Limb (tissue), 2 donors: ENCODE results near the gene CNTNAP2.

Source experiments
- DNase-seq, 2 donors: peaks; one replicate each; pipeline ENCODE4 v3.0.0-alpha.2; 2016; ENCODE audit errors: extremely low spot score in 2 of 2

CNTNAP2 gene

GRCh38 chr7:147903536-147904218 lies 1787.1 kb downstream of the CNTNAP2 start:
- DNase-seq, result no peak

- no peak for DNase-seq
These were observed 1787.6 kb downstream of the CNTNAP2 start for GRCh38 chr7:147904219-147904576.

GRCh38 chr7:147909431-147910148 lies 1793.0 kb downstream of the CNTNAP2 start:
- no peak for DNase-seq

- DNase-seq, result peak in 1 of 2 donors; percentile 91
These were observed 1794.6 kb downstream of the CNTNAP2 start for GRCh38 chr7:147911201-147911601.

- peak; percentile 19 to 34 for DNase-seq
These were observed 1795.7 kb downstream of the CNTNAP2 start for GRCh38 chr7:147912291-147912690.

- peak in 1 of 2 donors; percentile 27 for DNase-seq
These were observed 1796.5 kb downstream of the CNTNAP2 start for GRCh38 chr7:147912946-147913638.

- no peak for DNase-seq
These were observed 1799.2 kb downstream of the CNTNAP2 start for GRCh38 chr7:147915781-147916180.

GRCh38 chr7:147916573-147916972 lies 1800.0 kb downstream of the CNTNAP2 start:
- DNase-seq, result no peak

- DNase-seq, result no peak
These were observed 1807.2 kb downstream of the CNTNAP2 start for GRCh38 chr7:147923841-147924240.

GRCh38 chr7:147937428-147937827 lies 1820.8 kb downstream of the CNTNAP2 start:
- DNase-seq, result no peak

GRCh38 chr7:147941381-147941780 lies 1824.8 kb downstream of the CNTNAP2 start:
- DNase-seq, result no peak

- no peak for DNase-seq
These were observed 1827.7 kb downstream of the CNTNAP2 start for GRCh38 chr7:147944321-147944720.

GRCh38 chr7:147952918-147953317 lies 1836.3 kb downstream of the CNTNAP2 start:
- no peak for DNase-seq

GRCh38 chr7:147968046-147968610 lies 1851.5 kb downstream of the CNTNAP2 start:
- DNase-seq, result no peak

- DNase-seq, result no peak
These were observed 1855.1 kb downstream of the CNTNAP2 start for GRCh38 chr7:147971606-147972110.

- no peak for DNase-seq
These were observed 1861.6 kb downstream of the CNTNAP2 start for GRCh38 chr7:147978201-147978600.

GRCh38 chr7:147978651-147979050 lies 1862.0 kb downstream of the CNTNAP2 start:
- DNase-seq, result no peak

GRCh38 chr7:147980826-147981813 lies 1864.5 kb downstream of the CNTNAP2 start:
- DNase-seq, result no peak

- DNase-seq, result no peak
These were observed 1865.7 kb downstream of the CNTNAP2 start for GRCh38 chr7:147982307-147982706.

- DNase-seq, result no peak
These were observed 1867.7 kb downstream of the CNTNAP2 start for GRCh38 chr7:147984265-147984664.

GRCh38 chr7:147990079-147990478 lies 1873.5 kb downstream of the CNTNAP2 start:
- no peak for DNase-seq
